IMR-90 (cell line): ENCODE results near the gene NIT1. TPM values are rescaled to one million over a fixed set of nuclear protein-coding genes. Genes with fewer than 3 reads are reported as not detected.
A peak's percentile ranks its signal among the peaks of the same experiment; 100 is the strongest.

Experiments
- ATAC-seq: fragments of 200-7000 bp; cut with Tn5 transposase; 2 replicates; pipeline ENCODE4 v1.9.1; 2020; ENCODE audit warnings: low read depth, mild to moderate bottlenecking, moderate library complexity
- BruUV-seq: library from RNA; stranded (reverse); fragments of 400-500 nt; replicated peaks from 2 replicates; lab custom pipeline; 2021; lab: Mats Ljungman, UMichigan
- CTCF ChIA-PET: fragments of 300-600 bp; formaldehyde crosslinking; extraction: SDS; loops from one replicate; lab custom pipeline; 2021; ENCODE audit warnings: antibody characterized with exemption; lab: Yijun Ruan, JAX
- POLR2A ChIA-PET: fragments of 300-600 bp; sonication (Branson Sonifier 250); formaldehyde crosslinking; loops from one replicate; lab custom pipeline; 2022; ENCODE audit warnings: antibody characterized with exemption; ENCODE audit not compliant: unreplicated experiment; lab: Charles Lee
- DNase-seq: peaks from one replicate; pipeline ENCODE4 v3.0.0; 2013
- H2AFZ ChIP-seq: replicated peaks from 2 replicates; pipeline ENCODE3; 2013; ENCODE audit warnings: low read length, mild to moderate bottlenecking; ENCODE audit not compliant: poor library complexity
- H2AK5ac ChIP-seq: 2 replicates; pipeline ENCODE4 v1.6.1; 2013; ENCODE audit warnings: low read depth, low read length, inconsistent platforms
- H2AK9ac ChIP-seq: replicated peaks from 2 replicates; pipeline ENCODE3; 2013; ENCODE audit warnings: mild to moderate bottlenecking, low read depth, low read length, moderate library complexity; ENCODE audit not compliant: poor library complexity
- H2BK120ac ChIP-seq: 2 replicates; pipeline ENCODE4 v1.6.1; 2013; ENCODE audit warnings: low read depth, low read length, inconsistent platforms
- H2BK15ac ChIP-seq: 3 replicates; pipeline ENCODE4 v1.6.1; 2013; ENCODE audit warnings: low read depth, low read length, inconsistent platforms
- H2BK20ac ChIP-seq: 2 replicates; pipeline ENCODE4 v1.6.1; 2013; ENCODE audit warnings: low read depth, mild to moderate bottlenecking, inconsistent platforms, low read length, moderate library complexity
- H2BK5ac ChIP-seq: 2 replicates; pipeline ENCODE4 v1.6.1; 2013; ENCODE audit warnings: mild to moderate bottlenecking, low read depth, low read length, inconsistent platforms; ENCODE audit not compliant: poor library complexity, severe bottlenecking
- H3K14ac ChIP-seq: replicated peaks from 2 replicates; pipeline ENCODE4 v1.6.1; 2013; ENCODE audit warnings: low read depth, low read length, inconsistent platforms
- H3K18ac ChIP-seq: 2 replicates; pipeline ENCODE4 v1.6.1; 2013; ENCODE audit warnings: low read depth, low read length, control low read depth
- H3K23ac ChIP-seq: 2 replicates; pipeline ENCODE4 v1.6.1; 2013; ENCODE audit warnings: low read depth, low read length, inconsistent platforms
- H3K27ac ChIP-seq: 2 replicates; pipeline ENCODE4 v1.5.1; 2013; ENCODE audit warnings: mild to moderate bottlenecking, control low read depth, low read length; ENCODE audit not compliant: insufficient read depth
- H3K27me3 ChIP-seq: 2 replicates; pipeline ENCODE4 v1.6.1; 2013; ENCODE audit warnings: low read length; ENCODE audit not compliant: control insufficient read depth, insufficient read depth
- H3K36me3 ChIP-seq: 2 replicates; pipeline ENCODE4 v1.6.1; 2013; ENCODE audit warnings: low read length, mixed read lengths; ENCODE audit not compliant: control insufficient read depth, insufficient read depth
- H3K4ac ChIP-seq: 2 replicates; pipeline ENCODE4 v1.6.1; 2013; ENCODE audit warnings: low read depth, low read length, inconsistent platforms
- H3K4me1 ChIP-seq: 2 replicates; pipeline ENCODE4 v1.6.1; 2013; ENCODE audit warnings: low read length, mixed read lengths; ENCODE audit not compliant: control insufficient read depth, insufficient read depth
- H3K4me2 ChIP-seq: 2 replicates; pipeline ENCODE4 v1.6.1; 2013; ENCODE audit warnings: low read depth, mild to moderate bottlenecking, control low read depth, low read length, moderate library complexity
- H3K4me3 ChIP-seq: 2 replicates; pipeline ENCODE4 v1.5.1; 2013; ENCODE audit warnings: low read depth, mild to moderate bottlenecking, control low read depth, low read length, moderate library complexity; ENCODE audit not compliant: insufficient read depth
- H3K56ac ChIP-seq: 2 replicates; pipeline ENCODE4 v1.6.1; 2013; ENCODE audit warnings: low read length, inconsistent platforms; ENCODE audit not compliant: insufficient read depth; ENCODE audit errors: extremely low read depth
- H3K79me1 ChIP-seq, 2 experiments: 2 replicates each; pipeline ENCODE4 v1.6.1; 2013; ENCODE audit warnings: low read length in 2 of 2, inconsistent platforms in 1 of 2, low read depth in 1 of 2
- H3K9ac ChIP-seq: 2 replicates; pipeline ENCODE4 v1.6.1; 2013; ENCODE audit warnings: low read depth, low read length, control low read depth
- H3K9me1 ChIP-seq: 2 replicates; pipeline ENCODE4 v1.6.1; 2013; ENCODE audit warnings: low read length, inconsistent platforms; ENCODE audit not compliant: insufficient read depth
- H3K9me3 ChIP-seq: 2 replicates; pipeline ENCODE4 v1.6.1; 2013; ENCODE audit warnings: low read length; ENCODE audit not compliant: control insufficient read depth, insufficient read depth
- H4K20me1 ChIP-seq: 2 replicates; pipeline ENCODE4 v1.6.1; 2013; ENCODE audit warnings: low read length, inconsistent platforms; ENCODE audit not compliant: insufficient read depth
- H4K5ac ChIP-seq: 2 replicates; pipeline ENCODE4 v1.6.1; 2013; ENCODE audit warnings: mild to moderate bottlenecking, low read depth, low read length, control low read depth
- H4K8ac ChIP-seq, 2 experiments: 2 replicates each; pipeline ENCODE4 v1.6.1; 2013; ENCODE audit warnings: low read depth in 2 of 2, low read length in 2 of 2, control low read depth in 1 of 2, inconsistent platforms in 1 of 2
- H4K91ac ChIP-seq: 2 replicates; pipeline ENCODE4 v1.6.1; 2013; ENCODE audit warnings: low read depth, low read length, inconsistent platforms; ENCODE audit not compliant: insufficient read depth
- BHLHE40 ChIP-seq: fragments of 150-350 bp; IDR thresholded peaks from 2 replicates; pipeline ENCODE4 v1.6.1; 2016; ENCODE audit warnings: mild to moderate bottlenecking, low read depth, low read length
- CHD1 ChIP-seq: IDR thresholded peaks from 2 replicates; pipeline ENCODE4 v1.6.1; 2012; ENCODE audit warnings: low read depth, low read length, improper control_type of control experiment
- ELK1 ChIP-seq: fragments of 150-350 bp; IDR thresholded peaks from 2 replicates; pipeline ENCODE4 v1.6.1; 2016; ENCODE audit warnings: low read depth, mild to moderate bottlenecking, low read length, moderate library complexity, borderline replicate concordance
- FOS ChIP-seq: fragments of 150-350 bp; IDR thresholded peaks from 2 replicates; pipeline ENCODE4 v1.6.1; 2016; ENCODE audit warnings: low read depth, low read length
- MAZ ChIP-seq: IDR thresholded peaks from 2 replicates; pipeline ENCODE4 v1.6.1; 2012; ENCODE audit warnings: low read depth, mild to moderate bottlenecking, low read length, improper control_type of control experiment, moderate library complexity, borderline replicate concordance
- NFE2L2 ChIP-seq: fragments of 150-350 bp; IDR thresholded peaks from 2 replicates; pipeline ENCODE4 v1.6.1; 2016; ENCODE audit warnings: low read depth, mild to moderate bottlenecking, low read length
- POLR2A ChIP-seq: IDR thresholded peaks from 2 replicates; pipeline ENCODE4 v1.6.1; 2012; ENCODE audit warnings: mild to moderate bottlenecking, low read depth, low read length
- RCOR1 ChIP-seq: IDR thresholded peaks from 2 replicates; pipeline ENCODE4 v1.6.1; 2012; ENCODE audit warnings: mild to moderate bottlenecking, low read length, improper control_type of control experiment; ENCODE audit not compliant: insufficient replicate concordance
- RFX5 ChIP-seq: IDR thresholded peaks from 2 replicates; pipeline ENCODE4 v1.8.0; 2012; ENCODE audit warnings: low read depth, mild to moderate bottlenecking, low read length, moderate library complexity
- SMC3 ChIP-seq: fragments of 150-350 bp; IDR thresholded peaks from 2 replicates; pipeline ENCODE4 v1.6.1; 2016; ENCODE audit warnings: low read depth, mild to moderate bottlenecking, antibody characterized with exemption, low read length, moderate library complexity
- WGBS, 2 experiments: methylation state at CpG; one replicate each; pipeline versions ENCODE4 v1.1.5 to v1.1.7; 2013; ENCODE audit warnings: missing lambda C conversion rate in 2 of 2; ENCODE audit not compliant: insufficient read length in 1 of 2; ENCODE audit errors: extremely low coverage in 2 of 2; 5-methylcytosine and 5-hydroxymethylcytosine counted together
- dilution Hi-C: fragments of 300-500 bp; cut with HindIII; formaldehyde crosslinking; loops from one replicate; pipeline ENCODE4 v1.14.3; 2018; ENCODE audit warnings: low sequenced_read_pairs; ENCODE audit not compliant: unreplicated experiment
- in situ Hi-C: fragments of 300-500 bp; cut with MboI; formaldehyde crosslinking; loops from 3 replicates; pipeline ENCODE4 v1.14.3; 2019; ENCODE audit warnings: low sequenced_read_pairs, inconsistent platforms, mixed read lengths
- intact Hi-C: fragments of 100-400 bp; cut with micrococcal nuclease; formaldehyde crosslinking; loops from 2 replicates; pipeline ENCODE4 v1.10.0; 2022
- polyA plus RNA-seq, 3 experiments: library from polyadenylated mRNA; depleted of rRNA; stranded (reverse); fragments of >200 nt; gene quantifications; 2 replicates each; pipeline ENCODE4 v1.2.3, GENCODE V29; 2012; ENCODE audit warnings: low replicate concordance in 1 of 3
- total RNA-seq: library from RNA; depleted of rRNA; stranded (reverse); fragments of >200 nt; gene quantifications from 2 replicates; pipeline ENCODE4 v1.2.3, GENCODE V29; 2012

The NIT1 gene
- total and polyA plus RNA-seq, 2 of the 4 experiments (the other 2 are of a cell fraction): 22.8 to 33.6 TPM

GRCh38 chr1:161070761-161071160, 47.1 kb upstream of the NIT1 start:
- Histone ChIP-seq H3K4me1 (no peaks in the 10 kb centered on the region), H3K9me1 (no peaks in the 10 kb centered on the region), H2BK120ac (no peak overlapping the region), H4K91ac (no peak overlapping the region), H2BK15ac (no peak overlapping the region), H3K56ac (no peak overlapping the region), H3K18ac (no peak overlapping the region), H2BK20ac (no peak overlapping the region), H2AFZ (no peak overlapping the region), H4K5ac (no peak overlapping the region), H3K4me3 (no peak overlapping the region), H3K4me2 (no peak overlapping the region), H3K27me3 (no peaks in the 10 kb centered on the region; the same call in 1 of the 2 replicates), H4K20me1 (no peaks in the 10 kb centered on the region; the same call in none of the 2 replicates), H3K27ac (no peak overlapping the region), H3K36me3 (no peaks in the 10 kb centered on the region), H3K79me1 (no peaks in the 10 kb centered on the region), H2AK5ac (no peak overlapping the region), H2BK5ac (no peak overlapping the region), H3K23ac (no peak overlapping the region), H3K14ac (no peak overlapping the region), H4K8ac (no peak overlapping the region), H3K9ac (no peak overlapping the region), H3K9me3 (no peaks in the 10 kb centered on the region), H3K4ac (no peak overlapping the region), H2AK9ac (no peak overlapping the region)
- dilution Hi-C loops (no loop called here), in situ Hi-C loops (no loop called here), intact Hi-C loops (no loop called here)
- ChIA-PET POLR2A (no interaction called here), CTCF (interaction anchor here (0.7 to 1.8 kb wide), 2 partner anchors 14 to 27 kb away, joined by 3 to 7 read pairs; partner anchors contain the start of gene KLHDC9)
- TF ChIP-seq POLR2A (no peak), FOS (no peak), NFE2L2 (no peak), SMC3 (no peak), MAZ (no peak), RFX5 (no peak), ELK1 (no peak), RCOR1 (no peak), BHLHE40 (no peak), CHD1 (no peak)
- ATAC-seq (peak; percentile 28; the same call in 1 of the 2 replicates), DNase-seq (no peak)
- WGBS, 2 experiments: no CpG with 5 or more reads among the region's 4 CpGs
- BruUV-seq: no TSS peak
